Activated CD4-positive, alpha-beta memory T cell treated with anti-CD3 and anti-CD28 coated beads for 36 hours (primary cell): ENCODE results near the gene TEC. TPM values are rescaled to one million over a fixed set of nuclear protein-coding genes. Genes with fewer than 3 reads are reported as not detected.
A peak's percentile ranks its signal among the peaks of the same experiment; 100 is the strongest.

ENCODE experiments used
- CTCF ChIA-PET: fragments of 350-600 bp; sonication (Branson Sonifier 250); formaldehyde crosslinking; loops from one replicate; lab custom pipeline; 2021; ENCODE audit warnings: antibody characterized with exemption, inconsistent platforms; lab: Charles Lee
- POLR2A ChIA-PET: fragments of 350-600 bp; sonication (Branson Sonifier 250); formaldehyde crosslinking; loops from one replicate; lab custom pipeline; 2021; ENCODE audit warnings: antibody characterized with exemption; lab: Charles Lee
- DNase-seq: peaks from one replicate; pipeline ENCODE4 v3.0.0-alpha.2; 2020
- H3K27ac Mint-ChIP-seq: one replicate; pipeline ENCODE4 v1.8.0; 2021; ENCODE audit warnings: mixed read lengths
- H3K27me3 Mint-ChIP-seq: one replicate; pipeline ENCODE4 v1.8.0; 2021; ENCODE audit warnings: mixed read lengths
- H3K36me3 Mint-ChIP-seq: one replicate; pipeline ENCODE4 v1.8.0; 2021; ENCODE audit warnings: mixed read lengths
- H3K4me1 Mint-ChIP-seq: one replicate; pipeline ENCODE4 v1.8.0; 2021; ENCODE audit warnings: low read depth, mixed read lengths
- H3K4me3 Mint-ChIP-seq: one replicate; pipeline ENCODE4 v1.8.0; 2021; ENCODE audit warnings: mild to moderate bottlenecking, mixed read lengths
- H3K9me3 Mint-ChIP-seq: one replicate; pipeline ENCODE4 v1.8.0; 2021; ENCODE audit warnings: mixed read lengths
- intact Hi-C: fragments of 100-400 bp; cut with micrococcal nuclease; formaldehyde crosslinking; loops from one replicate; pipeline ENCODE4 v1.15.1; 2023
- total RNA-seq, 2 experiments: library from RNA; stranded (reverse); gene quantifications; one replicate each; pipeline ENCODE4 v1.2.3, GENCODE V29; 2021

Gene TEC
- total RNA-seq, 2 experiments from 2014 or later = 1.8 to 3.0 TPM

DNA sequence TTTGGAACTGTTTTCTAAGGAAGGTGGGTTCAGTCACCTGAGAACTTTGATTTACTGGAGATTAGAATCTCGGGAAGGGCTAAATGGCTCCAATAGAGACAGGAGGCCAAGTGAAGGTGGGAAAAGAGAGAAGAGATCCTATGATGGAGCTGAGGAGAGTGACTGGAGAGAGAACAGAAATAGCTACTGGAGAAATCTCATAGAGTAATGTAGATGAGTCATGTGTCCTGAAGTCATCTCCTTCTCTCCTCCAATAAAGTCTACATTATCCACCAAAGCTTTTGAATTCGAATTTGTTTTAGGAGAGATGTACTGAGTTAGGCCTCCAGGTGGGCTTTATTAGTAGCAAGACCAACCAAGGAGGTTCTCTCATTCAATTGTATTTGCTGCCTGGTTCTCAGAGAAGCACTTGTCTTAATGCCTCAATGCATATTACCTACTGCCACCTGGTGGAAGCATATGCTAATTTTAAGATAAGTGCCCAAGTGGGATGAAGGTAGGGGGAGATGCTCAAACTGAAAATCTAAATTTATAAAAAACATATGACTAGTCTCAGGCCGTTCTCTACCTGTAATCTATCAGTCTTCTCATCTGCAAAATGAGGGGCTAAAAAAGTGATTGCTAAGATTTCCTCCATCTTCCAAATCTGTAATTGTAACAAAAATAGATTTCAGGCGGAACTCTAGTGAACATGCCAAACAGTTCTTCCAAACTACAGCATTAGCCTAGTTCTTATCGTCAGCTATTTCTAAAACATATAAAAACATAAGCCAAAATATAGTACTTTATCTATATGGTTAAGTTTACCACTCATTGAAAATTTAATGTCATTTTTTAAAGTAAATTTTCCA lies 160.0 kb downstream of the TEC start:
- H3K27ac Mint-ChIP-seq = no peak overlapping the region
- CTCF ChIA-PET = interaction anchor here (0.5 to 5.0 kb wide), 22 partner anchors 9 to 182 kb away, joined by 3 to 78 read pairs (median 5); no protein-coding TSS in a partner anchor
- H3K4me3 Mint-ChIP-seq = no peak overlapping the region
- POLR2A ChIA-PET = interaction anchor here (0.6 to 1.1 kb wide), 2 partner anchors 20 to 69 kb away, joined by 3 read pairs; no protein-coding TSS in a partner anchor
- intact Hi-C loops = loop anchor here (1.0 kb wide), 1 partner anchor 32 kb away; no protein-coding TSS in a partner anchor
- no peak for DNase-seq
- H3K36me3 Mint-ChIP-seq = peaks cover 12% of the 10 kb centered on the region
- no peaks in the 10 kb centered on the region for H3K27me3 Mint-ChIP-seq
- peaks cover 47% of the 10 kb centered on the region for H3K4me1 Mint-ChIP-seq
- no peaks in the 10 kb centered on the region for H3K9me3 Mint-ChIP-seq

DNA sequence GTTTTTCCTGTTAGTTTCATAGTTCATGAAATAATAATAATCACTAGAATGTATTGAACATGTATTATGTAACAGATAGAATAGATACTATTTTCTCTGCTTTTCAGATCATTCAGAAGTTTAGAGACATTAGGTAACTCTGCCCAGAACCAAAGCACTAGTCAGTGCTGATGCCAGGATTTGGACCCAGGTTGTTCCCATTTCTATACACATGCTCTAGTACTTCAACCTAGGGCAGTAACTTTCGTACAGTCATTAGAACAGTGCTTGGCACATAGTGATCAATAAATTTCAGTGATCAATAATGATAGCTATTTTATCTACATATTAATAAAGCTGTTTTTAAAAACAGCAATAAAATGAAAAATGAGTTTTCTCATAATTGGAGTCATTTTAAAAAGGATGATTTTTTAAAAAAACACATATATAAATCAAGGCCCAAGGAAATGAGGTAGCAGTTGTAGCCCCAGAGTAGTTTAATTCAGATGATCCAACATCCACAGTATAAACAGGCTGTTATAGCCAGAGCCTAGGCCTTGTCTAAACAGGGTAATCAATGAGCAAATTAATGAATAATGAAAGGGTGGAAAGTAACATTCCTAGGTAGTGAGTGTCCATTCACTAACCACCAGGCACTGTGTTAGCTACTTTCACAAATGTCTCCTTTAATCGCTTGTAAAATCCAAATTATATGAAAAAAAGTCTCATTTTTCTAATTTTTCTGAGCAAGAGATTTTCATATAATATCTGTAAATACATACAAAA lies 161.1 kb downstream of the TEC start:
- H3K4me3 Mint-ChIP-seq = no peak overlapping the region
- H3K36me3 Mint-ChIP-seq = peaks cover 17% of the 10 kb centered on the region
- no peak overlapping the region for H3K27ac Mint-ChIP-seq
- H3K9me3 Mint-ChIP-seq = no peaks in the 10 kb centered on the region
- intact Hi-C loops = loop anchor here (1.0 kb wide), 1 partner anchor 33 kb away; no protein-coding TSS in a partner anchor
- peaks cover 42% of the 10 kb centered on the region for H3K4me1 Mint-ChIP-seq
- no peak for DNase-seq
- no peaks in the 10 kb centered on the region for H3K27me3 Mint-ChIP-seq
- ChIA-PET CTCF (interaction anchor here (0.6 to 5.0 kb wide), 13 partner anchors 8 to 226 kb away, joined by 3 to 78 read pairs (median 5); no protein-coding TSS in a partner anchor), POLR2A (interaction anchor here (1.1 kb wide), 1 partner anchor 68 kb away, joined by 3 read pairs; no protein-coding TSS in a partner anchor)

DNA sequence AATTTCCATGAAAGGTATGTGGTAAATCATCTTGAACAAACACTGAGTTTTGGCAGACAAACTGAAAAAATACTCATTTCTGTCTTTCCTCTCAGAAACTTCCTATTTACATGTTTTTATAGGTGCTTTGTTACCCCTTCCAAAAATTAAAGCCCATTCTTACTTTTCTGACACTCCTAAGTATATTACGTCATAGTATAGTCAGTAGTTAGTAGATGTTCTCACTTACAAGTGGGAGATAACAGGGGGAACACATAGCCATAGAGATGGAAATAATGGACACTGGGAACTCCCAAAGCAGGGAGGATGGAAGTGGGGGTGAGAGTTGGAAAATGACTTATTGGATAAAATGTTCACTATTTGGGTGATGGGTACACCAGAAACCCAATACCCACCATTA lies 164.4 kb downstream of the TEC start:
- ChIA-PET POLR2A (no interaction called here), CTCF (interaction anchor here (1.3 to 2.1 kb wide), 3 partner anchors 17 to 25 kb away, joined by 3 to 7 read pairs (median 5); no protein-coding TSS in a partner anchor)
- Mint-ChIP-seq H3K36me3 (peaks cover 19% of the 10 kb centered on the region), H3K4me1 (peaks cover 35% of the 10 kb centered on the region), H3K4me3 (no peak overlapping the region), H3K9me3 (no peaks in the 10 kb centered on the region), H3K27ac (no peak overlapping the region), H3K27me3 (no peaks in the 10 kb centered on the region)
- intact Hi-C loops = no loop called here
- DNase-seq = no peak

DNA sequence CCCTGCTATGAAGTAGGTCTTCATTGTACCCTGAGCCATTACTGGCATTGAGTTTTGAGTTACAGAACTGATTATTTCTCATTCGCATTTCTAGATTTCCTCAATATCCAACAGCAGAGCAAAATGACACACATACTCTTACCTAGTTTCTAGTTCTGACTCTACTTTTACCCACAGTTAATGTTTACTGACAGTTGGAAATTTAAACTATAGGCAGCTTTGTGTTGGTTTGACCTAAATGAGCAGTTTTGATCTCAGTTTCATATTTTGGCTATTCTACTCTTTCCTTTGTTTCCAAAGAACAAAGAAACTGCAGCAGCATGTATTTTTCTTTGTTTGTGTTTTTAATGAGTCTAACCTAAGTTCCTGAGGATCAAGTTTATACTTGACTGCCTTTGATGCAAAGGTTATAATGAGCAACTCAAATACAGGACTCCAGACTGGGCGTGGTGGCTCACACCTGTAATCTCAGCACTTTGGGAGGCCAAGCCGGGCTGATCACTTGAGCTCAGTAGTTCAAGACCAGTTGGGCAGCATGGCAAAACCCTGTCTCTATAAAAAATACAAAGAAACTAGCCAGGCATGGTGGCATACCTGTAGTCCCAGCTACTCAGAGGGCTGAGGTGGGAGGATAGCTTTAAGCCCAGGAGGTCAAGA lies 166.0 kb downstream of the TEC start:
- intact Hi-C loops = loop anchor here (1.0 to 5.0 kb wide), 11 partner anchors 9 to 264 kb away; partner anchors contain the start of gene TXK
- CTCF ChIA-PET = interaction anchor here (0.7 to 1.3 kb wide), 5 partner anchors 26 to 69 kb away, joined by 3 to 7 read pairs (median 3); partner anchors contain the start of gene TXK
- POLR2A ChIA-PET = interaction anchor here (0.9 to 1.5 kb wide), 2 partner anchors 26 to 30 kb away, joined by 3 to 5 read pairs; partner anchors contain the start of gene TXK
- peaks cover 30% of the 10 kb centered on the region for H3K4me1 Mint-ChIP-seq
- H3K27me3 Mint-ChIP-seq = no peaks in the 10 kb centered on the region
- H3K27ac Mint-ChIP-seq = peak overlapping the region; percentile 83
- DNase-seq = peak; percentile 60
- peaks cover 19% of the 10 kb centered on the region for H3K36me3 Mint-ChIP-seq
- no peaks in the 10 kb centered on the region for H3K9me3 Mint-ChIP-seq
- H3K4me3 Mint-ChIP-seq = no peak overlapping the region

DNA sequence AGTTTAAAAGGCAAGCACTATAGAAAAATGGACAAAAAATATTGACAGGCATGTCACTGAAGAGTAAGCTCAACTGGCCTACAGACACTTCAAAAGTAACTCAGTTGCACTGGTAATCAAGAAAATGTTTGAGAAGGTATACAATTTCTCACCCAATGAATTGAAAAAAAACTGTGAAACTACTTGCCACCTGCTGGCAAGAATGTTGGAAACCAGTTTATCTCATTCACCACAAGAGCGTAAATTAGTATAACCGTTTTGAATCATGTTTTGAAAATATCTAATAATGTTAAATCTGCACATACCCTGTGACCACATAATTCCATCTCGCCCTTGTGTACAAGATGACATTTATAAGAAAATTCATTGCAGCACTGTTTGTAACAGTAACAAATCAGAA lies 167.3 kb downstream of the TEC start:
- H3K36me3 Mint-ChIP-seq = peaks cover 21% of the 10 kb centered on the region
- no peak overlapping the region for H3K27ac Mint-ChIP-seq
- no peak overlapping the region for H3K4me3 Mint-ChIP-seq
- no peaks in the 10 kb centered on the region for H3K9me3 Mint-ChIP-seq
- CTCF ChIA-PET = interaction anchor here (0.6 to 1.2 kb wide), 2 partner anchors 26 to 67 kb away, joined by 3 to 6 read pairs; no protein-coding TSS in a partner anchor
- H3K27me3 Mint-ChIP-seq = no peaks in the 10 kb centered on the region
- peaks cover 30% of the 10 kb centered on the region for H3K4me1 Mint-ChIP-seq
- no peak for DNase-seq
- POLR2A ChIA-PET = interaction anchor here (0.7 to 1.5 kb wide), 3 partner anchors 28 to 66 kb away, joined by 3 to 5 read pairs (median 3); partner anchors contain the start of gene TXK
- intact Hi-C loops = loop anchor here (2.0 to 5.0 kb wide), 3 partner anchors 16 to 168 kb away; no protein-coding TSS in a partner anchor

DNA sequence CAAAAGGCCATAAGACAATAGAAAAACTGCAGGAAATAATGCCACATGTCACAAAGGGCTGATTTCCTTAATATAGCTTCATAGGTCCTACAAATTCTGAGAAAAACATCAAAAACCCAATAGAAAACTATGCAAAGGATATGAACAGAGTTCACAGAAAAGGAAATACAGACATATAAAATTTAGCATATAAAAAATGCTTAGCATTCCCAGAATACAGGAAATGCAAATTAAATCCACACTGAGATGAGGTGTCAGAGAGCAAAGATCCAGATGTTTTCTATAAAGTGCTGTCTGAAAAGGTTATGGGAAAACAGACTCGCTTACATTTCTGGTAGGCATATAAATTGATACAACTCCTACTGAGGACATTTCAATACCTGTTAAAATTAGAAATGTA lies 169.4 kb downstream of the TEC start:
- Mint-ChIP-seq H3K4me1 (peaks cover 21% of the 10 kb centered on the region), H3K36me3 (peaks cover 19% of the 10 kb centered on the region), H3K27me3 (no peaks in the 10 kb centered on the region), H3K27ac (no peak overlapping the region), H3K9me3 (no peaks in the 10 kb centered on the region), H3K4me3 (no peak overlapping the region)
- ChIA-PET POLR2A (no interaction called here), CTCF (interaction anchor here (1.0 kb wide), 1 partner anchor 9 kb away, joined by 5 read pairs; no protein-coding TSS in a partner anchor)
- intact Hi-C loops = loop anchor here (5.0 kb wide), 1 partner anchor 33 kb away; no protein-coding TSS in a partner anchor
- DNase-seq = no peak

DNA sequence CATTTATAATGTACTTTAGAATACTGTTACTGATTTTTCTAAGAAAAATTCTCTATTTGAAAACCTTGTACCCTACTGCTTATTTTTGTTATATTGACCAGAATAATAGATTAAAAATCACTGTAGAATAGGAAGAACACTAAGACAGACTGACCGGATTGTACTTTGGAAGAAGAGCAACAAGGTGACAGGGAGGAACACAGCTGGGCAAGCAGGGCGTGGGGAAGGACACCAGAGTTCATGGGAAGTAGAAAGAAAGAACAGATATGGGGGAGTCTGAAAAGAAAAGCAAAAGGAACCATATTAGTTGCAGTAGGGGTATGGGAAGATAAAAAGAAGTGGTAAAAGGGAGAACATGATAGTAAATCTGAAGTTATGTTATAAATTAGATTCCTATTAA lies 174.2 kb downstream of the TEC start:
- POLR2A ChIA-PET = no interaction called here
- CTCF ChIA-PET = interaction anchor here (0.6 to 3.5 kb wide), 5 partner anchors 8 to 259 kb away, joined by 3 to 15 read pairs (median 6); no protein-coding TSS in a partner anchor
- intact Hi-C loops = loop anchor here (2.0 kb wide), 1 partner anchor 59 kb away; no protein-coding TSS in a partner anchor
- Mint-ChIP-seq H3K27ac (no peak overlapping the region), H3K4me3 (no peak overlapping the region), H3K36me3 (peaks cover 21% of the 10 kb centered on the region), H3K9me3 (no peaks in the 10 kb centered on the region), H3K27me3 (no peaks in the 10 kb centered on the region), H3K4me1 (peaks cover 18% of the 10 kb centered on the region)
- DNase-seq = no peak

DNA sequence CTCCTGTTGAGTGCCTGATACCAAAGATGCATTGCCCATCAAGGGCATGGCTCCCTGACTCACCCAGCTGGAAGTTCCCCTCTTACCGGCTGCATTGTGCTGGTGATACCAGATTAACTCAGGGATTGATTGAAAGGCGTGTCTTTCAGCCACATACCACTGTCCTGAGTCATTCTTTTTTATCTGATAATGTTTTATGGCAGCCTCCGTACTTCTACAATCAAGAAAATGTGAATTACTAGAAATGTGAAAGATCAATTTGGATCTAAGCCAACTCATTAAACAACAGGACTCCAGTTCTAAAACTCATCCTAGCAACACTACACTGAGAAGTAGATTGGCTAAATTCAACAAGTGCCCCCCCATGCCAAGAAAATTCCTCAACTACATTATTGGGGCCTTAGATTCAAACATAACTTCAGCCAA lies 175.6 kb downstream of the TEC start:
- no peaks in the 10 kb centered on the region for H3K27me3 Mint-ChIP-seq
- ChIA-PET POLR2A (no interaction called here), CTCF (interaction anchor here (0.5 to 3.5 kb wide), 7 partner anchors 8 to 168 kb away, joined by 3 to 15 read pairs (median 4); no protein-coding TSS in a partner anchor)
- peak overlapping the region; percentile 65 for H3K27ac Mint-ChIP-seq
- no peaks in the 10 kb centered on the region for H3K9me3 Mint-ChIP-seq
- H3K36me3 Mint-ChIP-seq = peaks cover 21% of the 10 kb centered on the region
- DNase-seq = peak; percentile 75
- intact Hi-C loops = loop anchor here (1.0 to 5.0 kb wide), 3 partner anchors 9 to 57 kb away; no protein-coding TSS in a partner anchor
- no peak overlapping the region for H3K4me3 Mint-ChIP-seq
- H3K4me1 Mint-ChIP-seq = peaks cover 16% of the 10 kb centered on the region

DNA sequence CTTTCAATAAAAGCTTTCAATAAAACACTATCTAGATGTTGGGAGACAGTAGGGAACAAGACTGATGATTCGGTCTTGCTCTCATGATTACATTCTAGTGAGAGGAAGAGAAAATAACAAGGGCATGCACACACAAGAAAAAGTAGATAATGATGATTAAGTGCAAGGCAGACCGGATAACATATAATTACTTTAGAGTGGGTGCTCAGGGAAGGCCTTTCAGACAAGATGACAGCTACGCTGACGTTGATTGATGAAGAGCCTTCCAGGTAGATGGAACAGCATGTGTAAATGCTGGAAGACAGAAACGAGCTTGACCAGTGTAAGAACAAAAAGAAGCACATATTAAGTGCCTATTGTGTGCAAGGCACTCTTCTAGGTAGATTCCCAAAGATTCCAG lies 179.0 kb downstream of the TEC start:
- Mint-ChIP-seq H3K27me3 (no peaks in the 10 kb centered on the region), H3K9me3 (no peaks in the 10 kb centered on the region), H3K27ac (no peak overlapping the region), H3K4me3 (no peak overlapping the region), H3K4me1 (peaks cover 16% of the 10 kb centered on the region), H3K36me3 (peaks cover 30% of the 10 kb centered on the region)
- POLR2A ChIA-PET = no interaction called here
- DNase-seq = no peak
- CTCF ChIA-PET = interaction anchor here (1.0 to 1.4 kb wide), 3 partner anchors 19 to 87 kb away, joined by 3 to 6 read pairs (median 3); no protein-coding TSS in a partner anchor
- intact Hi-C loops = loop anchor here (5.0 kb wide), 1 partner anchor 37 kb away; no protein-coding TSS in a partner anchor

DNA sequence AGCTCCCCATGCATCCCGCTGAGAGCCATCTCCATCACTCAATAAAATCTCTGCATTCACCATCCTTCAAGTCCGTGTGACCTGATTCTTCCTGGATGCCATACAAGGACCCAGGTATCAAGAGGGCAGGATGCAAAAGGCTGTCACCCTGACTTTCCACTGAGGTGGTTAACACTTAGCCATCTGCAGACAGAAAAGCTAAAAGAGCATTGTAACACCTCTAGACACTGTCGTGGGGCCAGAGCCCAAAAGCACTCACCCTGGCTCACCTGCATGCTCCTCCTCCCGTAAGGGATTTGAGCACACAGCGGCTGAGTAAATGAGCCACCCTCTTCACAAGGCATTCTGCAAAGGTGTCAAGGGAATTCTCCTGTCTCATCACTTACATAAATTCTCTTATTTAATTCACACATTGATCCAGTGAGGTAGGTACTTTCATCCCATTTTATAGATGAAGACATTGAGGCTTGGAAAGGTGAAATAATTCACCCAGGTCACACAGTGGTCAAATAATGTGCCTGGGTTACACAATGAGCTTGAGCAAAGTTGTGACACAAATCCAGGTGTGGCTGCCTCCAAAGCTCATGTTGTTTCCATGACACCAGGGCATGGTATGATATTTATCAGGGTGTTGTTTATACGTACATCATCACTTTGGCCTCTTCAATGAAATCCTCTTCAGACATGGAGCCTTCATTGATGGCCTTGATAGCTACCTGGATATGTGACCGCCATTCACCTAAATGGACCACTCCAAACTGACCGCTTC lies 183.6 kb downstream of the TEC start:
- no peak for DNase-seq
- Mint-ChIP-seq H3K9me3 (no peaks in the 10 kb centered on the region), H3K4me3 (no peak overlapping the region), H3K36me3 (peaks cover 29% of the 10 kb centered on the region), H3K27me3 (no peaks in the 10 kb centered on the region), H3K4me1 (peaks cover 5% of the 10 kb centered on the region), H3K27ac (no peak overlapping the region)
- intact Hi-C loops = loop anchor here (2.0 to 5.0 kb wide), 5 partner anchors 17 to 399 kb away; partner anchors contain the start of genes CNGA1 and NIPAL1
- POLR2A ChIA-PET = interaction anchor here (0.6 kb wide), 1 partner anchor 163 kb away, joined by 3 read pairs; no protein-coding TSS in a partner anchor
- CTCF ChIA-PET = interaction anchor here (1.1 to 5.4 kb wide), 8 partner anchors 9 to 82 kb away, joined by 3 to 84 read pairs (median 7); no protein-coding TSS in a partner anchor
